ENCODE measurements around the gene FTO.

- TF ChIP-seq CTCF (IDR thresholded peaks at IDR 0.05 in 4 of 5, conservative IDR thresholded peaks at IDR 0.05 in 1 of 5) = no peak
- TF ChIP-seq POLR2A (IDR thresholded peaks at IDR 0.05) = no peak
These were observed 296.4 kb downstream of the FTO start for GRCh38 chr16:54000361-54000760.

Measured in gastrocnemius medialis (tissue), 4 donors.